Activated T-cell treated with anti-CD3 and anti-CD28 coated beads for 4 hours (primary cell): ENCODE measurements around the gene CNPY1.

ENCODE experiments used
- DNase-seq: peaks from one replicate; pipeline ENCODE4 v3.0.0-alpha.2; 2020

Gene CNPY1

GRCh38 chr7:155557778-155558177 is 11.4 kb upstream of the CNPY1 start:
- DNase-seq, result no peak

- no peak for DNase-seq
Observed at GRCh38 chr7:155556763-155557162, 10.4 kb upstream of the CNPY1 start.

GRCh38 chr7:155555116-155555695 is 8.8 kb upstream of the CNPY1 start:
- no peak for DNase-seq

- DNase-seq, result no peak
Observed at GRCh38 chr7:155553871-155554270, 7.5 kb upstream of the CNPY1 start.

- no peak for DNase-seq
Observed at GRCh38 chr7:155551785-155552611, 5.6 kb upstream of the CNPY1 start.

GRCh38 chr7:155550916-155551315 is 4.6 kb upstream of the CNPY1 start:
- no peak for DNase-seq

GRCh38 chr7:155549226-155549625 is 2.9 kb upstream of the CNPY1 start:
- no peak for DNase-seq

GRCh38 chr7:155547161-155547791 is 917 bp upstream of the CNPY1 start:
- DNase-seq, result no peak

- DNase-seq, result no peak
Observed at GRCh38 chr7:155545348-155545747, 1.0 kb downstream of the CNPY1 start.

- DNase-seq, result no peak
Observed at GRCh38 chr7:155544485-155544884, 1.9 kb downstream of the CNPY1 start.

GRCh38 chr7:155543926-155544325 is 2.4 kb downstream of the CNPY1 start:
- DNase-seq, result no peak

GRCh38 chr7:155543011-155543876 is 3.1 kb downstream of the CNPY1 start:
- DNase-seq, result no peak

- DNase-seq, result no peak
Observed at GRCh38 chr7:155541986-155542675, 4.2 kb downstream of the CNPY1 start.

GRCh38 chr7:155540553-155540952 is 5.8 kb downstream of the CNPY1 start:
- DNase-seq, result no peak

GRCh38 chr7:155538293-155538692 is 8.1 kb downstream of the CNPY1 start:
- no peak for DNase-seq

- no peak for DNase-seq
Observed at GRCh38 chr7:155536451-155536850, 9.9 kb downstream of the CNPY1 start.

GRCh38 chr7:155534691-155535090 is 11.7 kb downstream of the CNPY1 start:
- no peak for DNase-seq

GRCh38 chr7:155533827-155534690 is 12.3 kb downstream of the CNPY1 start:
- no peak for DNase-seq

- DNase-seq, result no peak
Observed at GRCh38 chr7:155533120-155533826, 13.1 kb downstream of the CNPY1 start.

GRCh38 chr7:155532792-155533119 is 13.6 kb downstream of the CNPY1 start:
- DNase-seq, result no peak

- DNase-seq, result no peak
Observed at GRCh38 chr7:155531681-155532080, 14.7 kb downstream of the CNPY1 start.
